Endothelial cell of umbilical vein (primary cell): ENCODE results near the gene PLAC1. TPM values are rescaled to one million over a fixed set of nuclear protein-coding genes. Genes with fewer than 3 reads are reported as not detected.
A peak's percentile ranks its signal among the peaks of the same experiment; 100 is the strongest.

ENCODE experiments used
- BruUV-seq: library from RNA; stranded (reverse); fragments of 400-500 nt; replicated peaks from 2 replicates; lab custom pipeline; 2021; lab: Mats Ljungman, UMichigan
- CTCF ChIA-PET: fragments of 300-600, 350-600 bp; sonication (Branson Sonifier 250); formaldehyde crosslinking; loops from one replicate; lab custom pipeline; 2021; ENCODE audit warnings: antibody characterized with exemption, inconsistent platforms; lab: Charles Lee
- POLR2A ChIA-PET: fragments of 300-600, 350-600 bp; sonication (Branson Sonifier 250); formaldehyde crosslinking; loops from one replicate; lab custom pipeline; 2021; ENCODE audit warnings: antibody characterized with exemption, inconsistent platforms; lab: Charles Lee
- DNase-seq: peaks from one replicate; pipeline ENCODE4 v3.0.0-alpha.2; 2011; ENCODE audit warnings: low read depth, low spot score
- FAIRE-seq: peaks from 2 replicates; lab custom pipeline; 2011; peaks lifted over from hg19 to GRCh38; lab: Jason Lieb, UNC
- H2AFZ ChIP-seq: 2 replicates; pipeline ENCODE4 v1.6.0; 2012; ENCODE audit warnings: low read depth, low read length, control low read depth, inconsistent platforms
- H3K27ac ChIP-seq: 2 replicates; pipeline ENCODE4 v1.5.1; 2011; ENCODE audit warnings: low read depth, mild to moderate bottlenecking, control low read depth, low read length, moderate library complexity; ENCODE audit not compliant: insufficient read depth
- H3K27me3 ChIP-seq, 2 experiments: 2 replicates each; pipeline versions ENCODE4 v1.6.0 to v1.6.1; 2011; ENCODE audit warnings: low read length in 2 of 2, mixed read lengths in 1 of 2; ENCODE audit not compliant: control insufficient read depth in 2 of 2, insufficient read depth in 2 of 2
- H3K36me3 ChIP-seq, 2 experiments: 2 replicates in 1 of 2; 3 replicates in 1 of 2; pipeline ENCODE4 v1.5.1; 2011; ENCODE audit warnings: low read length in 2 of 2, mild to moderate bottlenecking in 1 of 2, moderate library complexity in 1 of 2; ENCODE audit not compliant: control insufficient read depth in 2 of 2, insufficient read depth in 2 of 2; ENCODE audit errors: extremely low read depth in 1 of 2
- H3K4me1 ChIP-seq: 3 replicates; pipeline ENCODE4 v1.5.1; 2011; ENCODE audit warnings: mild to moderate bottlenecking, low read length; ENCODE audit not compliant: control insufficient read depth, insufficient read depth; ENCODE audit errors: extremely low read depth
- H3K4me2 ChIP-seq: 2 replicates; pipeline ENCODE4 v1.6.1; 2011; ENCODE audit warnings: low read length, control low read depth, mixed read lengths; ENCODE audit not compliant: insufficient read depth
- H3K4me3 ChIP-seq, 3 experiments: fragments of 200-600 bp in 1 of 3; sonication (generic), shearing (Covaris generic) in 1 of 3; replicated peaks in 1 of 3; 2 replicates each; pipeline ENCODE4 v1.5.1; 2011 to 2016; ENCODE audit warnings: control low read depth in 3 of 3, low read length in 3 of 3, mild to moderate bottlenecking in 2 of 3, inconsistent platforms in 1 of 3, low read depth in 1 of 3, moderate library complexity in 1 of 3; ENCODE audit not compliant: insufficient read depth in 1 of 3
- H3K79me2 ChIP-seq: 2 replicates; pipeline ENCODE4 v1.6.0; 2012; ENCODE audit warnings: low read length, inconsistent platforms; ENCODE audit not compliant: control insufficient read depth, insufficient read depth
- H3K9ac ChIP-seq: replicated peaks from 2 replicates; pipeline ENCODE3; 2011; ENCODE audit warnings: low read length, control low read depth; ENCODE audit not compliant: insufficient read depth; ENCODE audit errors: extremely low read depth
- H3K9me1 ChIP-seq: replicated peaks from 3 replicates; pipeline ENCODE4 v1.6.0; 2011; ENCODE audit warnings: mild to moderate bottlenecking, low read length; ENCODE audit not compliant: control insufficient read depth, insufficient read depth; ENCODE audit errors: extremely low read depth
- H3K9me3 ChIP-seq: replicated peaks from 2 replicates; pipeline ENCODE4 v1.5.1; 2012; ENCODE audit warnings: low read length, inconsistent platforms; ENCODE audit not compliant: control insufficient read depth, insufficient read depth
- H4K20me1 ChIP-seq: replicated peaks from 2 replicates; pipeline ENCODE3; 2011; ENCODE audit warnings: mild to moderate bottlenecking, low read length; ENCODE audit not compliant: control insufficient read depth, insufficient read depth; ENCODE audit errors: extremely low read depth
- CTCF ChIP-seq, 2 donors: IDR thresholded peaks; 1 replicate in 1 of 2; 2 replicates in 1 of 2; pipeline ENCODE4 v1.5.1; 2011; ENCODE audit warnings: low read length in 2 of 2, mild to moderate bottlenecking in 2 of 2, moderate library complexity in 2 of 2, control low read depth in 1 of 2, inconsistent platforms in 1 of 2, low read depth in 1 of 2; ENCODE audit not compliant: insufficient read depth in 1 of 2; ENCODE audit errors: extremely low read depth in 1 of 2
- EZH2 ChIP-seq: IDR thresholded peaks from 2 replicates; pipeline ENCODE4 v1.6.1; 2012; ENCODE audit warnings: borderline replicate concordance, low read depth, mild to moderate bottlenecking, moderate library complexity, low read length, inconsistent platforms; ENCODE audit not compliant: severe bottlenecking
- FOS ChIP-seq: IDR thresholded peaks from 2 replicates; pipeline ENCODE4 v1.6.1; 2011; ENCODE audit warnings: mild to moderate bottlenecking, low read length, moderate library complexity, borderline replicate concordance; ENCODE audit not compliant: insufficient read depth
- GATA2 ChIP-seq: IDR thresholded peaks from 2 replicates; pipeline ENCODE4 v1.7.0; 2011; ENCODE audit warnings: low read depth, mild to moderate bottlenecking, moderate library complexity, mixed read lengths, low read length; ENCODE audit not compliant: insufficient read length, insufficient read depth
- JUN ChIP-seq: IDR thresholded peaks from 2 replicates; pipeline ENCODE4 v1.6.1; 2011; ENCODE audit warnings: borderline replicate concordance, low read depth; ENCODE audit not compliant: insufficient read length, insufficient read depth
- MAX ChIP-seq: IDR thresholded peaks from 2 replicates; pipeline ENCODE4 v1.6.1; 2011; ENCODE audit not compliant: insufficient read depth, insufficient read length
- MYC ChIP-seq: IDR thresholded peaks from one replicate; pipeline ENCODE4 v1.6.1; 2011; ENCODE audit warnings: mild to moderate bottlenecking, low read depth, low read length
- POLR2A ChIP-seq: IDR thresholded peaks from 2 replicates; pipeline ENCODE4 v1.6.1; 2012; ENCODE audit warnings: low read depth, mild to moderate bottlenecking, control low read depth, low read length
- POLR2AphosphoS5 ChIP-seq: IDR thresholded peaks from 2 replicates; pipeline ENCODE4 v1.6.1; 2012; ENCODE audit warnings: low read depth, mild to moderate bottlenecking, control low read depth, low read length, moderate library complexity; ENCODE audit not compliant: insufficient read depth
- dilution Hi-C: fragments of 300-500 bp; cut with MboI; formaldehyde crosslinking; loops from one replicate; pipeline ENCODE4 v1.15.0; 2019; ENCODE audit warnings: low sequenced_read_pairs; ENCODE audit not compliant: extremely low pct_ligation_motif_present
- intact Hi-C: fragments of 100-400 bp; cut with micrococcal nuclease; formaldehyde crosslinking; loops from one replicate; pipeline ENCODE4 v1.10.0; 2022
- polyA plus RNA-seq, 4 experiments: library from polyadenylated mRNA; depleted of rRNA in 3 of 4; stranded (reverse) in 3 of 4; unstranded in 1 of 4; fragments of >200 nt; gene quantifications; 2 replicates each; pipeline versions ENCODE4 v1.2.1 to v1.2.3, GENCODE V29; 2011 to 2012; ENCODE audit warnings: missing spikeins in 1 of 4
- total RNA-seq: library from RNA; stranded (reverse); gene quantifications from 2 replicates; pipeline ENCODE4 v1.2.3, GENCODE V29; 2021

Gene PLAC1
- total and polyA plus RNA-seq, 2 donors (not counting 3 experiments of a cell fraction or from before 2014, with no cell fraction given): 0.58 to 2.4 TPM

GRCh38 chrX:134692233-134692632 lies 34.0 kb upstream of the PLAC1 start:
- dilution Hi-C loops (no loop called here), intact Hi-C loops (loop anchor here (2.0 kb wide), 2 partner anchors 27 to 69 kb away; no protein-coding TSS in a partner anchor)
- Histone ChIP-seq H2AFZ (peak overlapping the region; percentile 23), H3K27ac (peak overlapping the region; percentile 68), H3K36me3 (no peaks in the 10 kb centered on the region), H3K79me2 (no peaks in the 10 kb centered on the region), H3K9me1 (no peaks in the 10 kb centered on the region), H3K4me2 (peak overlapping the region; percentile 57), H3K27me3 (no peaks in the 10 kb centered on the region), H3K4me1 (peaks cover 44% of the 10 kb centered on the region), H4K20me1 (no peaks in the 10 kb centered on the region), H3K9me3 (no peaks in the 10 kb centered on the region), H3K9ac (no peak overlapping the region), H3K4me3 (no peak overlapping the region)
- ChIA-PET CTCF (no interaction called here), POLR2A (no interaction called here)
- no TSS peak for BruUV-seq
- TF ChIP-seq FOS: no peak
- TF ChIP-seq MAX: no peak
- TF ChIP-seq CTCF (IDR thresholded peaks at IDR 0.05; ENCODE audit: extremely low read depth in 1 of 2, insufficient read depth in 1 of 2, low read depth in 1 of 2, low read length in 2 of 2): no peak
- no peak for TF ChIP-seq GATA2
- no peak for TF ChIP-seq POLR2A
- no peak for TF ChIP-seq EZH2
- no peak for TF ChIP-seq MYC
- TF ChIP-seq JUN: no peak
- no peak for TF ChIP-seq POLR2AphosphoS5
- FAIRE-seq (no peak), DNase-seq (no peak)
